Measurements from ENCODE around the gene MEPE. TPM values are rescaled to one million over a fixed set of nuclear protein-coding genes. Genes with fewer than 3 reads are reported as not detected.
"Not testable (repeated sequence)": the region's sequence is repeated elsewhere in the genome, so short reads cannot be mapped to it uniquely, and the experiment has no call there.

The MEPE gene
- total RNA-seq, 1 experiment from 2014 or later = not detected

GRCh38 chr4:87863486-87863885 is 30.7 kb downstream of the MEPE start:
- Histone ChIP-seq H3K9me3 (no peaks in the 10 kb centered on the region), H3K36me3 (no peaks in the 10 kb centered on the region), H3K27me3 (no peaks in the 10 kb centered on the region), H3K4me3 (no peak overlapping the region)
- DNase-seq = no peak

- H3K27me3 ChIP-seq = no peaks in the 10 kb centered on the region
- no peaks in the 10 kb centered on the region for H3K9me3 ChIP-seq
- no peak for DNase-seq
- no peak overlapping the region for H3K4me3 ChIP-seq
- no peaks in the 10 kb centered on the region for H3K36me3 ChIP-seq
These were observed 31.6 kb downstream of the MEPE start for GRCh38 chr4:87864321-87864720.

GRCh38 chr4:87865288-87865687 is 32.5 kb downstream of the MEPE start:
- no peak for DNase-seq
- no peaks in the 10 kb centered on the region for H3K9me3 ChIP-seq
- no peaks in the 10 kb centered on the region for H3K27me3 ChIP-seq
- H3K4me3 ChIP-seq = no peak overlapping the region
- no peaks in the 10 kb centered on the region for H3K36me3 ChIP-seq

GRCh38 chr4:87865960-87866598 is 33.3 kb downstream of the MEPE start:
- Histone ChIP-seq H3K36me3 (no peaks in the 10 kb centered on the region), H3K4me3 (no peak overlapping the region), H3K27me3 (no peaks in the 10 kb centered on the region), H3K9me3 (no peaks in the 10 kb centered on the region)
- DNase-seq = no peak

GRCh38 chr4:87868522-87868921 is 35.8 kb downstream of the MEPE start:
- H3K27me3 ChIP-seq = no peaks in the 10 kb centered on the region
- H3K4me3 ChIP-seq = no peak overlapping the region
- H3K36me3 ChIP-seq = no peaks in the 10 kb centered on the region
- H3K9me3 ChIP-seq = no peaks in the 10 kb centered on the region
- DNase-seq = no peak

GRCh38 chr4:87872028-87872427 is 39.3 kb downstream of the MEPE start:
- no peaks in the 10 kb centered on the region for H3K9me3 ChIP-seq
- H3K36me3 ChIP-seq = no peaks in the 10 kb centered on the region
- DNase-seq = no peak
- no peaks in the 10 kb centered on the region for H3K27me3 ChIP-seq
- no peak overlapping the region for H3K4me3 ChIP-seq

GRCh38 chr4:87875191-87875590 is 42.4 kb downstream of the MEPE start:
- no peak for DNase-seq
- Histone ChIP-seq H3K27me3 (no peaks in the 10 kb centered on the region), H3K36me3 (no peaks in the 10 kb centered on the region), H3K9me3 (no peaks in the 10 kb centered on the region), H3K4me3 (no peak overlapping the region)

- H3K4me3 ChIP-seq = no peak overlapping the region
- no peaks in the 10 kb centered on the region for H3K27me3 ChIP-seq
- no peaks in the 10 kb centered on the region for H3K9me3 ChIP-seq
- H3K36me3 ChIP-seq = no peaks in the 10 kb centered on the region
- DNase-seq = no peak
These were observed 47.3 kb downstream of the MEPE start for GRCh38 chr4:87880106-87880505.

GRCh38 chr4:87881115-87881514 is 48.3 kb downstream of the MEPE start:
- H3K4me3 ChIP-seq = no peak overlapping the region
- DNase-seq = no peak
- H3K9me3 ChIP-seq = no peaks in the 10 kb centered on the region
- H3K36me3 ChIP-seq = no peaks in the 10 kb centered on the region
- no peaks in the 10 kb centered on the region for H3K27me3 ChIP-seq

- Histone ChIP-seq H3K9me3 (no peaks in the 10 kb centered on the region), H3K4me3 (no peak overlapping the region), H3K27me3 (no peaks in the 10 kb centered on the region), H3K36me3 (no peaks in the 10 kb centered on the region)
- DNase-seq = no peak
These were observed 49.6 kb downstream of the MEPE start for GRCh38 chr4:87882321-87882720.

- H3K4me3 ChIP-seq = no peak overlapping the region
- DNase-seq = no peak
These were observed 50.1 kb downstream of the MEPE start for GRCh38 chr4:87882861-87883260.

GRCh38 chr4:87884976-87885549 is 52.3 kb downstream of the MEPE start:
- H3K27me3 ChIP-seq = no peaks in the 10 kb centered on the region
- no peak overlapping the region for H3K4me3 ChIP-seq
- H3K36me3 ChIP-seq = no peaks in the 10 kb centered on the region
- H3K9me3 ChIP-seq = no peaks in the 10 kb centered on the region
- DNase-seq = no peak

More at GRCh38 chr4:87882861-87883260, 50.1 kb downstream of the MEPE start:
- H3K36me3 ChIP-seq = no peaks in the 10 kb centered on the region
- H3K9me3 ChIP-seq = no peaks in the 10 kb centered on the region
- H3K27me3 ChIP-seq = no peaks in the 10 kb centered on the region

GRCh38 chr4:87886083-87886482 is 53.3 kb downstream of the MEPE start:
- no peaks in the 10 kb centered on the region for H3K27me3 ChIP-seq
- no peak for DNase-seq
- H3K36me3 ChIP-seq = no peaks in the 10 kb centered on the region
- no peaks in the 10 kb centered on the region for H3K9me3 ChIP-seq
- no peak overlapping the region for H3K4me3 ChIP-seq

GRCh38 chr4:87890753-87891152 is 58.0 kb downstream of the MEPE start:
- not testable (repeated sequence) for H3K4me3 ChIP-seq, H3K27me3 ChIP-seq, DNase-seq, H3K36me3 ChIP-seq, H3K9me3 ChIP-seq

GRCh38 chr4:87895964-87896621 is 63.3 kb downstream of the MEPE start:
- Histone ChIP-seq H3K36me3 (no peaks in the 10 kb centered on the region), H3K9me3 (no peaks in the 10 kb centered on the region)
- DNase-seq = peak; percentile 30

More at GRCh38 chr4:87895964-87896621, 63.3 kb downstream of the MEPE start:
- Histone ChIP-seq H3K27me3 (no peaks in the 10 kb centered on the region; the same call in 1 of the 2 replicates), H3K4me3 (no peak overlapping the region)

All from MG63 (cell line).